HepG2 (cell line): ENCODE data around the gene TDP2. TPM values are rescaled to one million over a fixed set of nuclear protein-coding genes. Genes with fewer than 3 reads are reported as not detected.

Source experiments
- ATAC-seq: fragments of 200-7000 bp; cut with Tn5 transposase; 3 replicates; pipeline ENCODE4 v1.9.1; 2020; ENCODE audit warnings: mild to moderate bottlenecking, moderate library complexity
- BruUV-seq: library from RNA; stranded (reverse); fragments of 400-500 nt; replicated peaks from 2 replicates; lab custom pipeline; 2021; lab: Mats Ljungman, UMichigan
- CTCF ChIA-PET: fragments of 300-600 bp; formaldehyde crosslinking; extraction: SDS; loops from one replicate; lab custom pipeline; 2021; ENCODE audit warnings: low total read pairs, inconsistent platforms, low intra/inter-chr PET ratio; lab: Yijun Ruan, JAX
- POLR2A ChIA-PET: fragments of 350-600 bp; sonication (Branson Sonifier 250); formaldehyde crosslinking; loops from one replicate; lab custom pipeline; 2020; ENCODE audit warnings: antibody characterized with exemption, inconsistent platforms; lab: Yijun Ruan, JAX
- DNase-seq: peaks from one replicate; pipeline ENCODE4 v3.0.0-alpha.2; 2015; ENCODE audit warnings: low spot score
- FAIRE-seq: peaks from 3 replicates; lab custom pipeline; 2011; peaks lifted over from hg19 to GRCh38; lab: Jason Lieb, UNC
- H2AFZ ChIP-seq: one replicate; pipeline ENCODE4 v1.6.1; 2011; ENCODE audit warnings: low read length, inconsistent platforms
- H3K27ac ChIP-seq: fragments of 300-600 bp; 3 replicates; pipeline ENCODE4 v1.8.0; 2011; ENCODE audit warnings: mixed run types, mild to moderate bottlenecking, mixed read lengths, low read length, inconsistent platforms; ENCODE audit not compliant: insufficient read depth; ENCODE audit errors: extremely low read length
- H3K27me3 ChIP-seq, 2 experiments: fragments of 200-600 bp in 1 of 2; 2 replicates in 1 of 2; 3 replicates in 1 of 2; pipeline versions ENCODE4 v1.6.0 to v1.8.0; 2011; ENCODE audit warnings: low read length in 2 of 2, mild to moderate bottlenecking in 2 of 2, moderate library complexity in 2 of 2, inconsistent platforms in 1 of 2; ENCODE audit not compliant: insufficient read depth in 2 of 2, control insufficient read depth in 1 of 2
- H3K36me3 ChIP-seq, 2 experiments: fragments of 200-600 bp in 1 of 2; replicated peaks in 1 of 2; 2 replicates in 1 of 2; 3 replicates in 1 of 2; pipeline versions ENCODE4 v1.5.1 to v1.8.0; 2011; ENCODE audit warnings: low read length in 2 of 2, inconsistent platforms in 1 of 2; ENCODE audit not compliant: insufficient read depth in 2 of 2, control insufficient read depth in 1 of 2
- H3K4me1 ChIP-seq: 2 replicates; pipeline ENCODE4 v1.5.1; 2012; ENCODE audit warnings: low read length, inconsistent platforms; ENCODE audit not compliant: insufficient read depth
- H3K4me2 ChIP-seq: 2 replicates; pipeline ENCODE4 v1.6.0; 2011; ENCODE audit warnings: low read depth, low read length, inconsistent platforms
- H3K4me3 ChIP-seq, 3 experiments: fragments of 200-600 bp in 1 of 3; sonication (generic), shearing (Covaris generic) in 1 of 3; replicated peaks in 1 of 3; 2 replicates each; pipeline ENCODE4 v1.5.1; 2011 to 2016; ENCODE audit warnings: low read length in 3 of 3, inconsistent platforms in 2 of 3, low read depth in 2 of 3, mild to moderate bottlenecking in 2 of 3, control low read depth in 1 of 3, mixed read lengths in 1 of 3; ENCODE audit not compliant: insufficient read depth in 1 of 3
- H3K79me2 ChIP-seq: one replicate; pipeline ENCODE4 v1.6.1; 2011; ENCODE audit warnings: low read length, inconsistent platforms; ENCODE audit not compliant: insufficient read depth
- H3K9ac ChIP-seq: 2 replicates; pipeline ENCODE4 v1.6.0; 2011; ENCODE audit warnings: mild to moderate bottlenecking, low read depth, low read length, inconsistent platforms; ENCODE audit not compliant: insufficient read depth
- H3K9me3 ChIP-seq: 2 replicates; pipeline ENCODE4 v1.5.1; 2012; ENCODE audit warnings: mild to moderate bottlenecking, low read length
- H4K20me1 ChIP-seq: 2 replicates; pipeline ENCODE4 v1.6.0; 2011; ENCODE audit warnings: inconsistent platforms, mild to moderate bottlenecking, low read length, moderate library complexity; ENCODE audit not compliant: insufficient read depth
- ARNT ChIP-seq: fragments of 450-650 bp; IDR thresholded peaks from 2 replicates; pipeline ENCODE4 v1.6.1; 2017
- HNRNPUL1 ChIP-seq: fragments of 200-400 bp; formaldehyde crosslinking; IDR thresholded peaks from 2 replicates; pipeline ENCODE4 v1.6.1; 2017; ENCODE audit warnings: low read depth, mild to moderate bottlenecking, low read length, moderate library complexity
- IKZF4 ChIP-seq: sonication (generic); formaldehyde crosslinking; IDR thresholded peaks from 2 replicates; pipeline ENCODE4 v1.5.1; 2020; ENCODE audit warnings: borderline replicate concordance, mild to moderate bottlenecking, low read depth, missing genetic modification reagents; ENCODE audit errors: not compliant biosample characterization
- KAT2B ChIP-seq: fragments of 150-350 bp; IDR thresholded peaks from 2 replicates; pipeline ENCODE4 v1.6.1; 2014; ENCODE audit warnings: low read depth, low read length, borderline replicate concordance
- KDM5B ChIP-seq: sonication (generic); formaldehyde crosslinking; IDR thresholded peaks from 2 replicates; pipeline ENCODE4 v1.4.0; 2020; ENCODE audit warnings: missing genetic modification reagents, mild to moderate bottlenecking, borderline replicate concordance
- KMT2B ChIP-seq: IDR thresholded peaks from 2 replicates; pipeline ENCODE4 v1.6.1; 2016; ENCODE audit warnings: missing genetic modification reagents, missing compliant biosample characterization
- LCORL ChIP-seq, 2 experiments: fragments of 450-650 bp in 1 of 2; sonication (generic) in 1 of 2; formaldehyde crosslinking in 1 of 2; IDR thresholded peaks; 2 replicates each; pipeline versions ENCODE4 v1.5.0 to v1.6.1; 2017 to 2020; ENCODE audit warnings: antibody characterized with exemption in 1 of 2, missing genetic modification reagents in 1 of 2
- MED13 ChIP-seq: sonication (generic); formaldehyde crosslinking; IDR thresholded peaks from 2 replicates; pipeline ENCODE4 v1.5.0; 2020; ENCODE audit warnings: missing genetic modification reagents
- RORA ChIP-seq: sonication (generic); formaldehyde crosslinking; IDR thresholded peaks from 2 replicates; pipeline ENCODE4 v1.5.0; 2020; ENCODE audit warnings: mild to moderate bottlenecking, missing genetic modification reagents, moderate library complexity
- ZFY ChIP-seq: sonication (generic); formaldehyde crosslinking; IDR thresholded peaks from 2 replicates; pipeline ENCODE4 v1.4.0; 2020; ENCODE audit warnings: missing genetic modification reagents
- ZNF547 ChIP-seq: sonication (generic); formaldehyde crosslinking; IDR thresholded peaks from 2 replicates; pipeline ENCODE4 v1.5.1; 2020; ENCODE audit warnings: mild to moderate bottlenecking, missing genetic modification reagents
- WGBS: methylation state at CpG from one replicate; pipeline ENCODE4 v1.1.6; 2017; ENCODE audit warnings: low lambda C conversion rate; 5-methylcytosine and 5-hydroxymethylcytosine counted together
- in situ Hi-C: cut with HindIII; loops from 2 replicates; pipeline ENCODE4 v1.10.0; 2017; ENCODE audit warnings: low pct_unique_long_range_greater_than_20kb; ENCODE audit not compliant: extremely low pct_ligation_motif_present
- intact Hi-C: fragments of 100-400 bp; cut with micrococcal nuclease; formaldehyde crosslinking; loops from one replicate; pipeline ENCODE4 v1.10.0; 2022; ENCODE audit not compliant: unreplicated experiment
- polyA plus RNA-seq, 8 experiments: library from polyadenylated mRNA; depleted of rRNA in 3 of 8; stranded (reverse) in 7 of 8; unstranded in 1 of 8; fragments of >200 nt; fragmentation: Illumina TruSeq in 4 of 8; extraction: Trizol in 4 of 8; gene quantifications; 2 replicates each; pipeline versions ENCODE4 v1.2.1 to v1.2.3, GENCODE V29; 2011 to 2016; ENCODE audit warnings: low read depth in 4 of 8, missing spikeins in 1 of 8, mixed read lengths in 1 of 8; ENCODE audit not compliant: insufficient read depth in 1 of 8
- total RNA-seq, 5 experiments: library from RNA; depleted of rRNA; stranded (reverse); fragments of >200 nt; fragmentation: Illumina TruSeq; extraction: Trizol; gene quantifications; 2 replicates each; pipeline ENCODE4 v1.2.3, GENCODE V29; 2016; ENCODE audit warnings: low read depth in 1 of 5
- TF ChIP-seq, protein P1 (sequence below): sonication (generic); formaldehyde crosslinking; IDR thresholded peaks from 2 replicates; pipeline ENCODE4 v1.8.0; 2022; ENCODE audit warnings: missing genetic modification reagents, mild to moderate bottlenecking, inconsistent platforms, borderline replicate concordance
- TF ChIP-seq, protein P2 (sequence below): IDR thresholded peaks from 2 replicates; pipeline ENCODE4 v1.6.1; 2016; ENCODE audit warnings: missing genetic modification reagents, missing compliant biosample characterization
- TF ChIP-seq, protein P3 (sequence below): fragments of 450-650 bp; IDR thresholded peaks from 2 replicates; pipeline ENCODE4 v1.6.1; 2016
- TF ChIP-seq, protein P4 (sequence below): sonication (generic); formaldehyde crosslinking; IDR thresholded peaks from 2 replicates; pipeline ENCODE4 v1.4.0; 2020; ENCODE audit warnings: low read depth, mild to moderate bottlenecking, missing genetic modification reagents
- TF ChIP-seq, protein P5 (sequence below): sonication (generic); formaldehyde crosslinking; conservative IDR thresholded peaks from 2 replicates; pipeline ENCODE4 v1.4.0; 2020; ENCODE audit warnings: missing genetic modification reagents
- TF ChIP-seq, protein P6 (sequence below): sonication (generic); formaldehyde crosslinking; IDR thresholded peaks from 2 replicates; pipeline ENCODE4 v1.5.0; 2020; ENCODE audit warnings: missing genetic modification reagents
- TF ChIP-seq, protein P7 (sequence below): IDR thresholded peaks from 2 replicates; pipeline ENCODE4 v1.6.1; 2016; ENCODE audit warnings: mild to moderate bottlenecking, missing biosample characterization, missing genetic modification reagents

Gene TDP2
- total and polyA plus RNA-seq, 2 of the 13 experiments (the other 11 are each of a cell fraction or from before 2014, with no cell fraction given): 30.5 to 42.6 TPM

DNA sequence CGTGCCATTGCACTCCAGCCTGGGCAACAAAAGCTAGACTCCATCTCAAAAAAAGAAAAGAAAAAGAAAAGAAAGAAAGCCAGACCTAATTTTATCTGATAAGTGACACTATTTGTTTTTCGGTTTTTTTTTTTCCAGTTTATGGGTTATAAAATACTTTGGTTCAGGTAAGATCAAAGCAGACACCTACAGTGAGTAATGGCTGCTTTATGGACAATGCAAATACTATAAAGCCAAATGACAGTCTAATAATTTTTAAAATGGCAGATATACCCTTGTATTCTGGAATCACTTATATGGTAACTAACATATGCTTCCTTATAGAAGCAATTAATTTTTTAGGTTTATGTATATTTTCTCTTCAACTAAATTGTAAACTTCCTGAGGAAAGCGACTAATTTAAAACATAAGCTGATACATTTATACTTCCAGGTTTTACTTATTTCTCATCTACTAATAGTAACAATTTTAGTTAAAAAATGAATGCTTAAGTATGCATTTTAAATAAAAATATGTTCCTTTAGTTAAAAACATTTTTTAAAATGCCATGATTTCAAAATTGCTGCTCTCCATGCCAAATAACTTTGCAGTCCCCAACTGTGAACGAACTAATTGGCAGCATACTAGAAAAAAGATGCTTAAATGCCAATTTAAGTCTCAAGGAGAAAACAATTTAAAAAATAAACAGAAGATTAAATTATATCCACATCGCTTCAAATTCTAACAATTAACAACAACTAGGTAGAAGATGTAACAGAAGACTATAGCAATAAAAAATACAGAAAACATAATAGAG lies 59.2 kb downstream of the TDP2 start:
- no peaks in the 10 kb centered on the region for H3K9me3 ChIP-seq
- intact Hi-C loops (no loop called here), in situ Hi-C loops (no loop called here)
- DNase-seq (no peak), ATAC-seq (no peak), FAIRE-seq (no peak)
- H4K20me1 ChIP-seq: no peaks in the 10 kb centered on the region
- H3K4me2 ChIP-seq: no peak overlapping the region
- peaks cover 0 to 3% of the 10 kb centered on the region in 2 experiments; a peak in 1 of 5 replicates for H3K27me3 ChIP-seq
- H3K4me1 ChIP-seq: no peaks in the 10 kb centered on the region
- POLR2A ChIA-PET: no interaction called here
- H3K27ac ChIP-seq: no peak overlapping the region
- H3K9ac ChIP-seq: no peak overlapping the region
- no peaks in the 10 kb centered on the region for H3K36me3 ChIP-seq
- 36% methylated on average over 5 of the region's 5 CpGs for WGBS
- H3K4me3 ChIP-seq: no peak overlapping the region
- BruUV-seq: no TSS peak
- H3K79me2 ChIP-seq: no peaks in the 10 kb centered on the region
- no peak overlapping the region for H2AFZ ChIP-seq
- CTCF ChIA-PET: no interaction called here
- TF ChIP-seq KMT2B (CRISPR knock-in tag) (no peak), KDM5B (CRISPR knock-in tag) (no peak), RORA (CRISPR knock-in tag) (no peak), KAT2B (no peak), IKZF4 (CRISPR knock-in tag) (no peak), ARNT (no peak), MED13 (CRISPR knock-in tag) (no peak), ZNF547 (CRISPR knock-in tag) (no peak), LCORL (IDR thresholded peaks at IDR 0.05) (no peak), LCORL (CRISPR knock-in tag; IDR thresholded peaks at IDR 0.05) (no peak), HNRNPUL1 (no peak), ZFY (CRISPR knock-in tag) (no peak)
- TF ChIP-seq, protein P1, sequence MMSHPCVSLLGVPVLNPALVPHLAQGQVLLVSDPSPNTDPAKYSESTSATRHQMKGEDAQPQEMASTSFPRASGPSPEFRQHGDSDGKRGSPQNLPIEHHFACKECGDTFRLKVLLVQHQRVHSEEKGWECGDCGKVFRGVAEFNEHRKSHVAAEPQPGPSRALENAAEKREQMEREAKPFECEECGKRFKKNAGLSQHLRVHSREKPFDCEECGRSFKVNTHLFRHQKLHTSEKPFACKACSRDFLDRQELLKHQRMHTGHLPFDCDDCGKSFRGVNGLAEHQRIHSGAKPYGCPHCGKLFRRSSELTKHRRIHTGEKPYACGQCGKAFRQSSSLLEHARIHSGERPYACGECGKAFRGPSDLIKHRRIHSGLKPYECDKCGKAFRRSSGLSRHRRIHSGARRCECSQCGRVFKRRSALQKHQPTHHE (CRISPR knock-in tag): no peak
- TF ChIP-seq, protein P2, sequence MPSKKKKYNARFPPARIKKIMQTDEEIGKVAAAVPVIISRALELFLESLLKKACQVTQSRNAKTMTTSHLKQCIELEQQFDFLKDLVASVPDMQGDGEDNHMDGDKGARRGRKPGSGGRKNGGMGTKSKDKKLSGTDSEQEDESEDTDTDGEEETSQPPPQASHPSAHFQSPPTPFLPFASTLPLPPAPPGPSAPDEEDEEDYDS (CRISPR knock-in tag): no peak
- TF ChIP-seq, protein P3, sequence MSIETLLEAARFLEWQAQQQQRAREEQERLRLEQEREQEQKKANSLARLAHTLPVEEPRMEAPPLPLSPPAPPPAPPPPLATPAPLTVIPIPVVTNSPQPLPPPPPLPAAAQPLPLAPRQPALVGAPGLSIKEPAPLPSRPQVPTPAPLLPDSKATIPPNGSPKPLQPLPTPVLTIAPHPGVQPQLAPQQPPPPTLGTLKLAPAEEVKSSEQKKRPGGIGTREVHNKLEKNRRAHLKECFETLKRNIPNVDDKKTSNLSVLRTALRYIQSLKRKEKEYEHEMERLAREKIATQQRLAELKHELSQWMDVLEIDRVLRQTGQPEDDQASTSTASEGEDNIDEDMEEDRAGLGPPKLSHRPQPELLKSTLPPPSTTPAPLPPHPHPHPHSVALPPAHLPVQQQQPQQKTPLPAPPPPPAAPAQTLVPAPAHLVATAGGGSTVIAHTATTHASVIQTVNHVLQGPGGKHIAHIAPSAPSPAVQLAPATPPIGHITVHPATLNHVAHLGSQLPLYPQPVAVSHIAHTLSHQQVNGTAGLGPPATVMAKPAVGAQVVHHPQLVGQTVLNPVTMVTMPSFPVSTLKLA: no peak
- TF ChIP-seq, protein P4, sequence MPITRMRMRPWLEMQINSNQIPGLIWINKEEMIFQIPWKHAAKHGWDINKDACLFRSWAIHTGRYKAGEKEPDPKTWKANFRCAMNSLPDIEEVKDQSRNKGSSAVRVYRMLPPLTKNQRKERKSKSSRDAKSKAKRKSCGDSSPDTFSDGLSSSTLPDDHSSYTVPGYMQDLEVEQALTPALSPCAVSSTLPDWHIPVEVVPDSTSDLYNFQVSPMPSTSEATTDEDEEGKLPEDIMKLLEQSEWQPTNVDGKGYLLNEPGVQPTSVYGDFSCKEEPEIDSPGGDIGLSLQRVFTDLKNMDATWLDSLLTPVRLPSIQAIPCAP (CRISPR knock-in tag): no peak
- TF ChIP-seq, protein P5, sequence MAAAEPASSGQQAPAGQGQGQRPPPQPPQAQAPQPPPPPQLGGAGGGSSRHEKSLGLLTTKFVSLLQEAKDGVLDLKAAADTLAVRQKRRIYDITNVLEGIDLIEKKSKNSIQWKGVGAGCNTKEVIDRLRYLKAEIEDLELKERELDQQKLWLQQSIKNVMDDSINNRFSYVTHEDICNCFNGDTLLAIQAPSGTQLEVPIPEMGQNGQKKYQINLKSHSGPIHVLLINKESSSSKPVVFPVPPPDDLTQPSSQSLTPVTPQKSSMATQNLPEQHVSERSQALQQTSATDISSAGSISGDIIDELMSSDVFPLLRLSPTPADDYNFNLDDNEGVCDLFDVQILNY (CRISPR knock-in tag): no peak
- TF ChIP-seq, protein P6, sequence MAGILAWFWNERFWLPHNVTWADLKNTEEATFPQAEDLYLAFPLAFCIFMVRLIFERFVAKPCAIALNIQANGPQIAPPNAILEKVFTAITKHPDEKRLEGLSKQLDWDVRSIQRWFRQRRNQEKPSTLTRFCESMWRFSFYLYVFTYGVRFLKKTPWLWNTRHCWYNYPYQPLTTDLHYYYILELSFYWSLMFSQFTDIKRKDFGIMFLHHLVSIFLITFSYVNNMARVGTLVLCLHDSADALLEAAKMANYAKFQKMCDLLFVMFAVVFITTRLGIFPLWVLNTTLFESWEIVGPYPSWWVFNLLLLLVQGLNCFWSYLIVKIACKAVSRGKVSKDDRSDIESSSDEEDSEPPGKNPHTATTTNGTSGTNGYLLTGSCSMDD (CRISPR knock-in tag): no peak
- TF ChIP-seq, protein P7, sequence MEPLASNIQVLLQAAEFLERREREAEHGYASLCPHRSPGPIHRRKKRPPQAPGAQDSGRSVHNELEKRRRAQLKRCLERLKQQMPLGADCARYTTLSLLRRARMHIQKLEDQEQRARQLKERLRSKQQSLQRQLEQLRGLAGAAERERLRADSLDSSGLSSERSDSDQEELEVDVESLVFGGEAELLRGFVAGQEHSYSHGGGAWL (CRISPR knock-in tag): no peak
